ENCODE results near the gene DLEC1. TPM values are rescaled to one million over a fixed set of nuclear protein-coding genes. Genes with fewer than 3 reads are reported as not detected.

The DLEC1 gene
- polyA plus RNA-seq, 1 donor from 2014 or later = 0.28 TPM

GRCh38 chr3:38108649-38109579 lies 69.9 kb downstream of the DLEC1 start:
- Mint-ChIP-seq H3K4me1 (no peaks in the 10 kb centered on the region), H3K27ac (no peak overlapping the region), H3K4me3 (no peak overlapping the region), H3K27me3 (peaks cover 2% of the 10 kb centered on the region), H3K9me3 (peaks cover 2 to 10% (median 2%) of the 10 kb centered on the region in 3 donors), H3K36me3 (peaks cover 2% of the 10 kb centered on the region)

GRCh38 chr3:38109580-38110313 lies 70.7 kb downstream of the DLEC1 start:
- H3K9me3 Mint-ChIP-seq = peaks cover 2 to 6% (median 2%) of the 10 kb centered on the region in 3 donors
- no peak overlapping the region for H3K4me3 Mint-ChIP-seq
- peaks cover 2% of the 10 kb centered on the region for H3K27me3 Mint-ChIP-seq
- H3K36me3 Mint-ChIP-seq = no peaks in the 10 kb centered on the region
- peaks cover 0 to 4% (median under 1%) of the 10 kb centered on the region in 3 donors for H3K4me1 Mint-ChIP-seq
- H3K27ac Mint-ChIP-seq = no peak overlapping the region

- Mint-ChIP-seq H3K27ac (no peak overlapping the region), H3K36me3 (no peaks in the 10 kb centered on the region), H3K4me1 (peaks cover 0 to 9% (median 8%) of the 10 kb centered on the region in 3 donors), H3K4me3 (no peak overlapping the region), H3K27me3 (peaks cover 2% of the 10 kb centered on the region), H3K9me3 (peaks cover 0 to 2% (median 2%) of the 10 kb centered on the region in 3 donors)
Measured at GRCh38 chr3:38110314-38111050, 71.5 kb downstream of the DLEC1 start.

- no peak overlapping the region for H3K4me3 Mint-ChIP-seq
- H3K27me3 Mint-ChIP-seq = peaks cover 4% of the 10 kb centered on the region
- H3K36me3 Mint-ChIP-seq = no peaks in the 10 kb centered on the region
- H3K4me1 Mint-ChIP-seq = peaks cover 0 to 14% (median 11%) of the 10 kb centered on the region in 3 donors
- no peaks in the 10 kb centered on the region for H3K9me3 Mint-ChIP-seq
- peak overlapping the region in 1 of 3 donors; percentile 90 for H3K27ac Mint-ChIP-seq
Measured at GRCh38 chr3:38111201-38111600, 72.2 kb downstream of the DLEC1 start.

GRCh38 chr3:38111696-38112377 lies 72.8 kb downstream of the DLEC1 start:
- H3K36me3 Mint-ChIP-seq = no peaks in the 10 kb centered on the region

GRCh38 chr3:38112378-38112761 lies 73.4 kb downstream of the DLEC1 start:
- Mint-ChIP-seq H3K27me3 (peaks cover 2% of the 10 kb centered on the region), H3K4me3 (no peak overlapping the region), H3K4me1 (peaks cover 0 to 14% (median 11%) of the 10 kb centered on the region in 3 donors), H3K9me3 (no peaks in the 10 kb centered on the region), H3K36me3 (no peaks in the 10 kb centered on the region), H3K27ac (peak overlapping the region in 1 of 3 donors; percentile 64)

More at GRCh38 chr3:38111696-38112377, 72.8 kb downstream of the DLEC1 start:
- H3K9me3 Mint-ChIP-seq = no peaks in the 10 kb centered on the region
- peak overlapping the region in 1 of 3 donors; percentile 64 for H3K27ac Mint-ChIP-seq
- no peak overlapping the region for H3K4me3 Mint-ChIP-seq
- peaks cover 3% of the 10 kb centered on the region for H3K27me3 Mint-ChIP-seq
- peaks cover 0 to 14% (median 11%) of the 10 kb centered on the region in 3 donors for H3K4me1 Mint-ChIP-seq

- Mint-ChIP-seq H3K9me3 (no peaks in the 10 kb centered on the region), H3K27me3 (peaks cover 2% of the 10 kb centered on the region), H3K4me1 (peaks cover 0 to 20% (median 11%) of the 10 kb centered on the region in 3 donors), H3K27ac (peak overlapping the region in 1 of 3 donors; percentile 82), H3K4me3 (peak overlapping the region in 1 of 4 donors; percentile 58), H3K36me3 (peaks cover 2% of the 10 kb centered on the region)
Measured at GRCh38 chr3:38114052-38114874, 75.3 kb downstream of the DLEC1 start.

GRCh38 chr3:38114875-38115644 lies 76.1 kb downstream of the DLEC1 start:
- H3K4me3 Mint-ChIP-seq = peak overlapping the region in 2 of 4 donors; percentile 51 to 76
- H3K27me3 Mint-ChIP-seq = peaks cover 2% of the 10 kb centered on the region
- H3K4me1 Mint-ChIP-seq = peaks cover 0 to 20% (median 11%) of the 10 kb centered on the region in 3 donors
- peaks cover 2% of the 10 kb centered on the region for H3K36me3 Mint-ChIP-seq
- H3K9me3 Mint-ChIP-seq = no peaks in the 10 kb centered on the region
- H3K27ac Mint-ChIP-seq = peak overlapping the region in 1 of 3 donors; percentile 83

- Mint-ChIP-seq H3K4me1 (peaks cover 0 to 20% (median 11%) of the 10 kb centered on the region in 3 donors), H3K27ac (peak overlapping the region in 1 of 3 donors; percentile 83), H3K9me3 (no peaks in the 10 kb centered on the region), H3K36me3 (peaks cover 2% of the 10 kb centered on the region), H3K4me3 (peak overlapping the region in 2 of 4 donors; percentile 48 to 76), H3K27me3 (peaks cover 2% of the 10 kb centered on the region)
Measured at GRCh38 chr3:38115645-38116427, 76.8 kb downstream of the DLEC1 start.

GRCh38 chr3:38116471-38117162 lies 77.6 kb downstream of the DLEC1 start:
- H3K4me3 Mint-ChIP-seq = no peak overlapping the region
- no peak overlapping the region for H3K27ac Mint-ChIP-seq
- H3K36me3 Mint-ChIP-seq = peaks cover 2% of the 10 kb centered on the region
- no peaks in the 10 kb centered on the region for H3K9me3 Mint-ChIP-seq
- H3K27me3 Mint-ChIP-seq = peaks cover 2% of the 10 kb centered on the region
- peaks cover 0 to 20% (median 11%) of the 10 kb centered on the region in 3 donors for H3K4me1 Mint-ChIP-seq

- Mint-ChIP-seq H3K9me3 (no peaks in the 10 kb centered on the region), H3K36me3 (peaks cover 5% of the 10 kb centered on the region), H3K4me3 (no peak overlapping the region), H3K4me1 (peaks cover 0 to 20% (median 11%) of the 10 kb centered on the region in 3 donors), H3K27ac (no peak overlapping the region), H3K27me3 (peaks cover 2% of the 10 kb centered on the region)
Measured at GRCh38 chr3:38117163-38117716, 78.2 kb downstream of the DLEC1 start.
